Measurements from ENCODE around the gene ATP1A1. TPM values are rescaled to one million over a fixed set of nuclear protein-coding genes. Genes with fewer than 3 reads are reported as not detected.

ATP1A1 gene
- total and polyA plus RNA-seq, 4 donors, result 138 to 216 (median 186) TPM

- 94 to 96% methylated on average over 1 of the region's 1 CpG for WGBS, 2 donors
- no peak for ATAC-seq (ENCODE audit: low FRiP score)
- intact Hi-C loops (cut with DNase I), result no loop called here
Measured at GRCh38 chr1:116396769-116397168, 23.7 kb downstream of the ATP1A1 start.

DNA sequence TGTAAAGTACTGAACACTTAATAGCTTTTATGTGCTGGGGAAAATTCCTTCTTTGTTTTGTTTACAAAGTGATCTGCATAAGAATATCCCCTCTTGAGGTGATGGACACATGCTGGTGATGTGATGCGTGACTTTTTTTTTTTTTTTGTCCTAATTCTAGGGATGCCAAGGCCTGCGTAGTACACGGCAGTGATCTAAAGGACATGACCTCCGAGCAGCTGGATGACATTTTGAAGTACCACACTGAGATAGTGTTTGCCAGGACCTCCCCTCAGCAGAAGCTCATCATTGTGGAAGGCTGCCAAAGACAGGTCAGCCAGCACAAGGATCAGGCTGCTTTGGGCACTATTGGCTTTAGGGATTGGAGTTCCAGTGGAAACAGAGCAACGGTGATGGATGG lies 24.7 kb downstream of the ATP1A1 start:
- no peak for ATAC-seq (ENCODE audit: low FRiP score)
- Histone ChIP-seq H3K27ac (ENCODE audit: low read depth in 1 of 2, low read length in 2 of 2) (no peak overlapping the region), H3K27me3 (ENCODE audit: control insufficient read depth in 1 of 2, insufficient read depth in 2 of 2, low read length in 1 of 2) (no peaks in the 10 kb centered on the region), H3K36me3 (ENCODE audit: control insufficient read depth in 1 of 2, insufficient read depth in 2 of 2, low read length in 1 of 2) (peaks cover 15 to 43% of the 10 kb centered on the region in 2 donors), H3K9me3 (ENCODE audit: control insufficient read depth, low read length) (no peaks in the 10 kb centered on the region), H3K4me3 (ENCODE audit: low read length in 2 of 2) (no peak overlapping the region), H3K4me1 (ENCODE audit: control insufficient read depth in 1 of 2, insufficient read depth in 2 of 2, low read length in 2 of 2) (peaks cover 0 to 2% of the 10 kb centered on the region in 2 donors)
- intact Hi-C loops (cut with DNase I), result no loop called here
- DNase-seq, result no peak
- WGBS, 2 donors, result 84% methylated on average over 5 of the region's 5 CpGs

More at GRCh38 chr1:116396769-116397168, 23.7 kb downstream of the ATP1A1 start:
- Histone ChIP-seq H3K4me3 (ENCODE audit: low read length in 2 of 2) (no peak overlapping the region), H3K27me3 (ENCODE audit: control insufficient read depth in 1 of 2, insufficient read depth in 2 of 2, low read length in 1 of 2) (no peaks in the 10 kb centered on the region), H3K4me1 (ENCODE audit: control insufficient read depth in 1 of 2, insufficient read depth in 2 of 2, low read length in 2 of 2) (no peaks in the 10 kb centered on the region), H3K9me3 (ENCODE audit: control insufficient read depth, low read length) (no peaks in the 10 kb centered on the region), H3K36me3 (ENCODE audit: control insufficient read depth in 1 of 2, insufficient read depth in 2 of 2, low read length in 1 of 2) (peaks cover 11 to 39% of the 10 kb centered on the region in 2 donors), H3K27ac (ENCODE audit: low read depth in 1 of 2, low read length in 2 of 2) (no peak overlapping the region)
- DNase-seq, result no peak

DNA sequence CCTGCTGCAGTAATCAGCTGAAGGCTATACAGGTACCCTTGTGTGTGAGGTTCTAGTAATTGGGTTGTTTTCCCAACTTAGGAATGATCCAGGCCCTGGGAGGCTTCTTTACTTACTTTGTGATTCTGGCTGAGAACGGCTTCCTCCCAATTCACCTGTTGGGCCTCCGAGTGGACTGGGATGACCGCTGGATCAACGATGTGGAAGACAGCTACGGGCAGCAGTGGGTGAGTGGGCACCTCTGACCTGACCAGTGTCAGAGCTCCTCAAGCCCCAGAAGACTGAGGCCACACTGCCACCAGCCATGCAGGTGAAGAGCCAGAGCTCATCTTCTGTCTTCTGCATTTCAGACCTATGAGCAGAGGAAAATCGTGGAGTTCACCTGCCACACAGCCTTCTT lies 27.7 kb downstream of the ATP1A1 start:
- WGBS, 2 donors, result 91 to 93% methylated on average over 6 of the region's 6 CpGs
- no peak overlapping the region for H3K4me3 ChIP-seq (ENCODE audit: low read length in 2 of 2)
- no peaks in the 10 kb centered on the region for H3K27me3 ChIP-seq (ENCODE audit: control insufficient read depth in 1 of 2, insufficient read depth in 2 of 2, low read length in 1 of 2)
- no peak overlapping the region for H3K27ac ChIP-seq (ENCODE audit: low read depth in 1 of 2, low read length in 2 of 2)
- H3K9me3 ChIP-seq (ENCODE audit: control insufficient read depth, low read length), result no peaks in the 10 kb centered on the region
- ATAC-seq (ENCODE audit: low FRiP score) (no peak), DNase-seq (no peak)
- H3K36me3 ChIP-seq (ENCODE audit: control insufficient read depth in 1 of 2, insufficient read depth in 2 of 2, low read length in 1 of 2), result peaks cover 15 to 46% of the 10 kb centered on the region in 2 donors
- H3K4me1 ChIP-seq (ENCODE audit: control insufficient read depth in 1 of 2, insufficient read depth in 2 of 2, low read length in 2 of 2), result peaks cover 0 to 2% of the 10 kb centered on the region in 2 donors
- intact Hi-C loops (cut with DNase I), result no loop called here

DNA sequence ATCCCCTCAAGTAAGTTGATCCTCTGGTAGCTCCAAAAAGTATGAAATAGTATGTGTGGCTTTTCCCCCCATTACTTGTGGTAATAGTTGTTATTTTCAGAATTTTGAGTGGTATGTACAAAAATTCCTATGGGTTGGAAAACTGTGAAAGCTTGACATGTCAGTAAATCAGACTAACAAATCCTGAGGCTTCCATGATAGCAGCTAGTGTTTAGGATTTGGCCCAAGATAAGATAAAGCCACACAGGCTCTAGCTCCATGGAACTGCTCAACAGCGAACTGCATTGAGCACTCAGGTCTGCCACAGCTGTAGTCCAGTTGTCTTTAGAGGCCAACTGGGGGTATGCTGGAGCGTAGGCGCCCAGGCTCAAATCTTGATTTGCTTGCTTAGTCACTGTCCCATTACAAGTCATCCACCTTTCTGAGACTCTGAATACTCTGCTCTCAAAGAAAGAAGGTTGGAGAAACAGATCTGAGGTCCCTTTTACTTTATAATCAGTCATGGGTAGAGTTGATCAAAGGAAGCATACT lies 28.7 kb downstream of the ATP1A1 start:
- H3K27ac ChIP-seq (ENCODE audit: low read depth in 1 of 2, low read length in 2 of 2), result no peak overlapping the region
- DNase-seq (no peak), ATAC-seq (ENCODE audit: low FRiP score) (no peak)
- H3K4me1 ChIP-seq (ENCODE audit: control insufficient read depth in 1 of 2, insufficient read depth in 2 of 2, low read length in 2 of 2), result peaks cover 0 to 2% of the 10 kb centered on the region in 2 donors
- WGBS, 2 donors, result 95% methylated on average over 3 of the region's 3 CpGs
- H3K4me3 ChIP-seq (ENCODE audit: low read length in 2 of 2), result no peak overlapping the region
- H3K27me3 ChIP-seq (ENCODE audit: control insufficient read depth in 1 of 2, insufficient read depth in 2 of 2, low read length in 1 of 2), result no peaks in the 10 kb centered on the region
- no peaks in the 10 kb centered on the region for H3K9me3 ChIP-seq (ENCODE audit: control insufficient read depth, low read length)
- intact Hi-C loops (cut with DNase I), result no loop called here
- H3K36me3 ChIP-seq (ENCODE audit: control insufficient read depth in 1 of 2, insufficient read depth in 2 of 2, low read length in 1 of 2), result peaks cover 15 to 45% of the 10 kb centered on the region in 2 donors

- no peak for DNase-seq
- intact Hi-C loops (cut with DNase I), result no loop called here
- no peak overlapping the region for H3K27ac ChIP-seq (ENCODE audit: low read depth in 1 of 2, low read length in 2 of 2)
- H3K9me3 ChIP-seq (ENCODE audit: control insufficient read depth, low read length), result no peaks in the 10 kb centered on the region
- ATAC-seq (ENCODE audit: low FRiP score), result no peak
- peaks cover 0 to 2% of the 10 kb centered on the region in 2 donors for H3K4me1 ChIP-seq (ENCODE audit: control insufficient read depth in 1 of 2, insufficient read depth in 2 of 2, low read length in 2 of 2)
- 81 to 84% methylated on average over 3 of the region's 3 CpGs for WGBS, 2 donors
- no peaks in the 10 kb centered on the region for H3K27me3 ChIP-seq (ENCODE audit: control insufficient read depth in 1 of 2, insufficient read depth in 2 of 2, low read length in 1 of 2)
- H3K4me3 ChIP-seq (ENCODE audit: low read length in 2 of 2), result no peak overlapping the region
- peaks cover 18 to 46% of the 10 kb centered on the region in 2 donors for H3K36me3 ChIP-seq (ENCODE audit: control insufficient read depth in 1 of 2, insufficient read depth in 2 of 2, low read length in 1 of 2)
Measured at GRCh38 chr1:116402333-116402732, 29.3 kb downstream of the ATP1A1 start.

- WGBS, 2 donors, result 90 to 93% methylated on average over 7 of the region's 7 CpGs
- Histone ChIP-seq H3K9me3 (ENCODE audit: control insufficient read depth, low read length) (no peaks in the 10 kb centered on the region), H3K4me1 (ENCODE audit: control insufficient read depth in 1 of 2, insufficient read depth in 2 of 2, low read length in 2 of 2) (peaks cover 0 to 2% of the 10 kb centered on the region in 2 donors), H3K27ac (ENCODE audit: low read depth in 1 of 2, low read length in 2 of 2) (no peak overlapping the region), H3K36me3 (ENCODE audit: control insufficient read depth in 1 of 2, insufficient read depth in 2 of 2, low read length in 1 of 2) (peaks cover 20 to 37% of the 10 kb centered on the region in 2 donors), H3K4me3 (ENCODE audit: low read length in 2 of 2) (no peak overlapping the region), H3K27me3 (ENCODE audit: control insufficient read depth in 1 of 2, insufficient read depth in 2 of 2, low read length in 1 of 2) (no peaks in the 10 kb centered on the region)
- DNase-seq, result no peak
- ATAC-seq (ENCODE audit: low FRiP score), result no peak
- intact Hi-C loops (cut with DNase I), result no loop called here
Measured at GRCh38 chr1:116403496-116404136, 30.6 kb downstream of the ATP1A1 start.

DNA sequence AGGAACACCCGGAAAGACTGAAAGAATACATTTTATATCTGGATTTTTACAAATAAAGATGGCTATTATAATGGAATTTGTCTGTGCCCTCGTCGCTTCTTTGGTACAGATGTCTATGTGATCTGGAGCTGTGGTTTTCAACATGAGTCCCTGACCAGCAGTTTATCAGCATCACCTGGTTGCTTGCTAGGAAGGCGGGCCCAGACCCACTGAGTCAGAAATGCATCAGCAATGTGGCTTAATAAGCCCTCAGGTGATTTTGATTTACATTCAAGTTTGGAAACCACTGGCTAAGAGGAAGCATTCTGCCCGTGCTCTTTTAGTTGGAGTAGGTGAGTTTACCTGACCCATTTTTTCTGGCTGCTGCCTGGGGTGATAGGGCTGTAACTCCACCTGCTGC lies 31.7 kb downstream of the ATP1A1 start:
- H3K27ac ChIP-seq (ENCODE audit: low read depth in 1 of 2, low read length in 2 of 2), result no peak overlapping the region
- H3K27me3 ChIP-seq (ENCODE audit: control insufficient read depth in 1 of 2, insufficient read depth in 2 of 2, low read length in 1 of 2), result no peaks in the 10 kb centered on the region
- 78 to 79% methylated on average over 5 of the region's 5 CpGs for WGBS, 2 donors
- H3K9me3 ChIP-seq (ENCODE audit: control insufficient read depth, low read length), result no peaks in the 10 kb centered on the region
- intact Hi-C loops (cut with DNase I), result no loop called here
- no peak overlapping the region for H3K4me3 ChIP-seq (ENCODE audit: low read length in 2 of 2)
- DNase-seq, result no peak
- peaks cover 15 to 30% of the 10 kb centered on the region in 2 donors for H3K36me3 ChIP-seq (ENCODE audit: control insufficient read depth in 1 of 2, insufficient read depth in 2 of 2, low read length in 1 of 2)
- H3K4me1 ChIP-seq (ENCODE audit: control insufficient read depth in 1 of 2, insufficient read depth in 2 of 2, low read length in 2 of 2), result peaks cover 0 to 2% of the 10 kb centered on the region in 2 donors
- ATAC-seq (ENCODE audit: low FRiP score), result no peak

GRCh38 chr1:116405241-116406135 lies 32.4 kb downstream of the ATP1A1 start:
- Histone ChIP-seq H3K4me3 (ENCODE audit: low read length in 2 of 2) (no peak overlapping the region), H3K4me1 (ENCODE audit: control insufficient read depth in 1 of 2, insufficient read depth in 2 of 2, low read length in 2 of 2) (peaks cover 0 to 2% of the 10 kb centered on the region in 2 donors), H3K27ac (ENCODE audit: low read depth in 1 of 2, low read length in 2 of 2) (no peak overlapping the region), H3K27me3 (ENCODE audit: control insufficient read depth in 1 of 2, insufficient read depth in 2 of 2, low read length in 1 of 2) (no peaks in the 10 kb centered on the region), H3K36me3 (ENCODE audit: control insufficient read depth in 1 of 2, insufficient read depth in 2 of 2, low read length in 1 of 2) (peaks cover 12 to 29% of the 10 kb centered on the region in 2 donors), H3K9me3 (ENCODE audit: control insufficient read depth, low read length) (no peaks in the 10 kb centered on the region)
- 73 to 78% methylated on average over 14 of the region's 14 CpGs for WGBS, 2 donors
- intact Hi-C loops (cut with DNase I), result no loop called here
- DNase-seq (no peak), ATAC-seq (ENCODE audit: low FRiP score) (no peak)

All from aorta (tissue), 5 donors.